Mesenchymal stem cell (in vitro differentiated cells and primary cell): Measurements from ENCODE around the gene AREL1.

Source experiments
- DNase-seq: peaks from one replicate; pipeline ENCODE4 v3.0.0-alpha.2; 2013
- H2AFZ ChIP-seq: one replicate; pipeline ENCODE4 v1.6.1; 2013; ENCODE audit warnings: low read depth, mild to moderate bottlenecking, control low read depth, inconsistent platforms, low read length, moderate library complexity
- H2AK5ac ChIP-seq: 2 replicates; pipeline ENCODE4 v1.6.1; 2013; ENCODE audit warnings: low read length, moderate library complexity, mild to moderate bottlenecking, inconsistent platforms; ENCODE audit not compliant: severe bottlenecking
- H2BK120ac ChIP-seq: one replicate; pipeline ENCODE4 v1.6.1; 2013; ENCODE audit warnings: low read depth, mild to moderate bottlenecking, inconsistent platforms, low read length, moderate library complexity
- H2BK12ac ChIP-seq, 2 experiments: one replicate each; pipeline ENCODE4 v1.6.1; 2013; ENCODE audit warnings: inconsistent platforms in 2 of 2, low read length in 2 of 2, mild to moderate bottlenecking in 2 of 2, moderate library complexity in 2 of 2, control low read depth in 1 of 2
- H2BK15ac ChIP-seq: one replicate; pipeline ENCODE4 v1.6.1; 2013; ENCODE audit warnings: mild to moderate bottlenecking, low read depth, inconsistent platforms; ENCODE audit not compliant: poor library complexity, severe bottlenecking
- H2BK5ac ChIP-seq: 2 replicates; pipeline ENCODE4 v1.6.1; 2013; ENCODE audit warnings: low read depth, mild to moderate bottlenecking, low read length, control low read depth, inconsistent platforms; ENCODE audit not compliant: poor library complexity, severe bottlenecking
- H3K14ac ChIP-seq, 2 experiments: one replicate each; pipeline ENCODE4 v1.6.1; 2013; ENCODE audit warnings: inconsistent platforms in 2 of 2, low read length in 2 of 2, control low read depth in 1 of 2, mild to moderate bottlenecking in 1 of 2, moderate library complexity in 1 of 2
- H3K18ac ChIP-seq, 2 experiments: one replicate each; pipeline ENCODE4 v1.6.1; 2013; ENCODE audit warnings: inconsistent platforms in 2 of 2, low read length in 2 of 2, control low read depth in 1 of 2, low read depth in 1 of 2, mild to moderate bottlenecking in 1 of 2
- H3K23ac ChIP-seq, 2 experiments: one replicate each; pipeline ENCODE4 v1.6.1; 2013; ENCODE audit warnings: inconsistent platforms in 2 of 2, low read length in 2 of 2, mild to moderate bottlenecking in 2 of 2, moderate library complexity in 2 of 2, control low read depth in 1 of 2
- H3K27ac ChIP-seq: 2 replicates; pipeline ENCODE4 v1.5.1; 2013; ENCODE audit warnings: mild to moderate bottlenecking, moderate library complexity, low read length, control low read depth, inconsistent platforms; ENCODE audit not compliant: poor library complexity, severe bottlenecking
- H3K27me3 ChIP-seq, 2 experiments: 2 replicates each; pipeline versions ENCODE4 v1.6.1 to v1.7.0; 2013; ENCODE audit warnings: low read length in 2 of 2, mild to moderate bottlenecking in 2 of 2, moderate library complexity in 2 of 2, control low read depth in 1 of 2, inconsistent platforms in 1 of 2; ENCODE audit not compliant: control insufficient read depth in 1 of 2, insufficient read depth in 1 of 2
- H3K36me3 ChIP-seq, 2 experiments: 2 replicates each; pipeline versions ENCODE4 v1.6.1 to v1.7.0; 2013; ENCODE audit warnings: low read length in 2 of 2, control low read depth in 1 of 2, inconsistent platforms in 1 of 2, low read depth in 1 of 2, mild to moderate bottlenecking in 1 of 2; ENCODE audit not compliant: insufficient read depth in 2 of 2, control insufficient read depth in 1 of 2
- H3K4ac ChIP-seq, 2 experiments: one replicate each; pipeline ENCODE4 v1.6.1; 2013; ENCODE audit warnings: inconsistent platforms in 2 of 2, low read length in 2 of 2, mild to moderate bottlenecking in 2 of 2, moderate library complexity in 2 of 2, control low read depth in 1 of 2, low read depth in 1 of 2
- H3K4me1 ChIP-seq: 2 replicates; pipeline ENCODE4 v1.6.1; 2013; ENCODE audit warnings: low read depth, low read length, control low read depth; ENCODE audit not compliant: control insufficient read depth, insufficient read depth
- H3K4me2 ChIP-seq: 2 replicates; pipeline ENCODE4 v1.6.1; 2013; ENCODE audit warnings: low read length, mild to moderate bottlenecking, inconsistent platforms; ENCODE audit not compliant: poor library complexity, severe bottlenecking
- H3K4me3 ChIP-seq, 2 experiments: 2 replicates each; pipeline versions ENCODE4 v1.5.1 to v1.7.0; 2013; ENCODE audit warnings: low read length in 2 of 2, mild to moderate bottlenecking in 2 of 2, control low read depth in 1 of 2, low read depth in 1 of 2; ENCODE audit not compliant: insufficient read depth in 1 of 2
- H3K79me1 ChIP-seq: replicated peaks from 2 replicates; pipeline ENCODE4 v1.6.1; 2013; ENCODE audit warnings: mild to moderate bottlenecking, control low read depth, low read length, inconsistent platforms; ENCODE audit not compliant: poor library complexity, severe bottlenecking
- H3K9ac ChIP-seq: 2 replicates; pipeline ENCODE4 v1.7.0; 2013; ENCODE audit warnings: mild to moderate bottlenecking, low read length, moderate library complexity
- H3K9me3 ChIP-seq: 2 replicates; pipeline ENCODE4 v1.7.0; 2013; ENCODE audit warnings: mild to moderate bottlenecking, low read length; ENCODE audit not compliant: control insufficient read depth
- H4K8ac ChIP-seq: one replicate; pipeline ENCODE4 v1.6.1; 2013; ENCODE audit warnings: inconsistent platforms, mild to moderate bottlenecking, low read length, moderate library complexity
- H4K91ac ChIP-seq: one replicate; pipeline ENCODE4 v1.6.1; 2013; ENCODE audit warnings: mild to moderate bottlenecking, low read length, inconsistent platforms
- WGBS: methylation state at CpG from one replicate; pipeline ENCODE4 v1.1.7; 2013; ENCODE audit warnings: mixed read lengths; 5-methylcytosine and 5-hydroxymethylcytosine counted together

AREL1 gene

GRCh38 chr14:74634964-74635363 lies 77.9 kb downstream of the AREL1 start:
- no peak overlapping the region for H2AFZ ChIP-seq
- no peak overlapping the region for H2BK5ac ChIP-seq
- H3K27me3 ChIP-seq = peaks cover 0 to 10% of the 10 kb centered on the region in 2 experiments
- no peak overlapping the region for H2BK120ac ChIP-seq
- no peak overlapping the region for H3K4me2 ChIP-seq
- no peaks in the 10 kb centered on the region for H3K9me3 ChIP-seq
- no peak overlapping the region for H3K14ac ChIP-seq
- no peak overlapping the region for H3K18ac ChIP-seq
- no peak overlapping the region for H3K4me3 ChIP-seq
- H3K27ac ChIP-seq = no peak overlapping the region
- no peak overlapping the region for H4K91ac ChIP-seq
- no peak overlapping the region for H3K4ac ChIP-seq
- H2AK5ac ChIP-seq = no peak overlapping the region
- no peak overlapping the region for H3K9ac ChIP-seq
- H2BK15ac ChIP-seq = no peak overlapping the region
- no peaks in the 10 kb centered on the region for H3K79me1 ChIP-seq
- peak overlapping the region; percentile 38 to 61 for H2BK12ac ChIP-seq
- 74% methylated on average over 2 of the region's 2 CpGs for WGBS
- H3K36me3 ChIP-seq = no peaks in the 10 kb centered on the region
- no peak overlapping the region for H4K8ac ChIP-seq
- peaks cover 33% of the 10 kb centered on the region for H3K4me1 ChIP-seq
- H3K23ac ChIP-seq = no peak overlapping the region
- no peak for DNase-seq

- no peak overlapping the region for H3K23ac ChIP-seq
- no peaks in the 10 kb centered on the region for H3K9me3 ChIP-seq
- H2BK15ac ChIP-seq = no peak overlapping the region
- H3K36me3 ChIP-seq = no peaks in the 10 kb centered on the region
- WGBS = no CpG with 5 or more reads among the region's 1 CpG
- H4K91ac ChIP-seq = no peak overlapping the region
- no peak overlapping the region for H3K18ac ChIP-seq
- H3K27me3 ChIP-seq = peaks cover 0 to 10% of the 10 kb centered on the region in 2 experiments
- H2BK12ac ChIP-seq = no peak overlapping the region
- H2AFZ ChIP-seq = no peak overlapping the region
- H3K27ac ChIP-seq = no peak overlapping the region
- H3K4ac ChIP-seq = no peak overlapping the region
- H3K14ac ChIP-seq = no peak overlapping the region
- no peaks in the 10 kb centered on the region for H3K79me1 ChIP-seq
- no peak for DNase-seq
- no peak overlapping the region for H3K4me2 ChIP-seq
- no peak overlapping the region for H2BK5ac ChIP-seq
- H3K9ac ChIP-seq = no peak overlapping the region
- H3K4me1 ChIP-seq = peaks cover 33% of the 10 kb centered on the region
- no peak overlapping the region for H3K4me3 ChIP-seq
- no peak overlapping the region for H2BK120ac ChIP-seq
- no peak overlapping the region for H2AK5ac ChIP-seq
- no peak overlapping the region for H4K8ac ChIP-seq
These were observed 78.4 kb downstream of the AREL1 start for GRCh38 chr14:74634481-74634880.

GRCh38 chr14:74630881-74631690 lies 81.8 kb downstream of the AREL1 start:
- Histone ChIP-seq H3K27me3 (peaks cover 0 to 2% of the 10 kb centered on the region in 2 experiments), H2AFZ (no peak overlapping the region), H3K4me2 (no peak overlapping the region), H3K4me3 (no peak overlapping the region), H3K9ac (no peak overlapping the region), H4K91ac (peak overlapping the region; percentile 62), H2BK15ac (no peak overlapping the region), H3K23ac (no peak overlapping the region), H2AK5ac (peak overlapping the region; percentile 29), H3K79me1 (no peaks in the 10 kb centered on the region), H3K18ac (peak overlapping the region; percentile 75 to 84), H3K27ac (no peak overlapping the region), H3K4ac (peak overlapping the region; percentile 3 to 19), H3K14ac (peak overlapping the region in 1 of 2 experiments; percentile 56), H2BK120ac (no peak overlapping the region), H4K8ac (peak overlapping the region; percentile 50), H3K9me3 (no peaks in the 10 kb centered on the region), H3K4me1 (peaks cover 19% of the 10 kb centered on the region), H2BK5ac (no peak overlapping the region), H2BK12ac (peak overlapping the region; percentile 69 to 91), H3K36me3 (no peaks in the 10 kb centered on the region)
- WGBS = 79% methylated on average over 15 of the region's 15 CpGs
- DNase-seq = peak; percentile 85

GRCh38 chr14:74628418-74628817 lies 84.5 kb downstream of the AREL1 start:
- no peak overlapping the region for H2AFZ ChIP-seq
- no peaks in the 10 kb centered on the region for H3K36me3 ChIP-seq
- H3K23ac ChIP-seq = no peak overlapping the region
- no peak overlapping the region for H3K4ac ChIP-seq
- no peak overlapping the region for H4K91ac ChIP-seq
- no peak overlapping the region for H4K8ac ChIP-seq
- no peak overlapping the region for H3K18ac ChIP-seq
- no peak overlapping the region for H2BK5ac ChIP-seq
- WGBS = 82% methylated on average over 5 of the region's 5 CpGs
- H3K14ac ChIP-seq = no peak overlapping the region
- H3K4me3 ChIP-seq = no peak overlapping the region
- no peak overlapping the region for H3K27ac ChIP-seq
- H3K4me1 ChIP-seq = peaks cover 17% of the 10 kb centered on the region
- no peak overlapping the region for H2BK15ac ChIP-seq
- H3K9ac ChIP-seq = no peak overlapping the region
- no peak overlapping the region for H2BK12ac ChIP-seq
- H3K27me3 ChIP-seq = no peaks in the 10 kb centered on the region
- H3K79me1 ChIP-seq = no peaks in the 10 kb centered on the region
- no peak for DNase-seq
- no peak overlapping the region for H3K4me2 ChIP-seq
- no peaks in the 10 kb centered on the region for H3K9me3 ChIP-seq
- H2AK5ac ChIP-seq = no peak overlapping the region
- H2BK120ac ChIP-seq = no peak overlapping the region
